Endothelial cell of umbilical vein (primary cell): ENCODE data around the gene USP36. TPM values are rescaled to one million over a fixed set of nuclear protein-coding genes. Genes with fewer than 3 reads are reported as not detected.

ENCODE experiments used
- BruUV-seq: library from RNA; stranded (reverse); fragments of 400-500 nt; replicated peaks from 2 replicates; lab custom pipeline; 2021; lab: Mats Ljungman, UMichigan
- CTCF ChIA-PET: fragments of 300-600, 350-600 bp; sonication (Branson Sonifier 250); formaldehyde crosslinking; loops from one replicate; lab custom pipeline; 2021; ENCODE audit warnings: antibody characterized with exemption, inconsistent platforms; lab: Charles Lee
- POLR2A ChIA-PET: fragments of 300-600, 350-600 bp; sonication (Branson Sonifier 250); formaldehyde crosslinking; loops from one replicate; lab custom pipeline; 2021; ENCODE audit warnings: antibody characterized with exemption, inconsistent platforms; lab: Charles Lee
- DNase-seq: peaks from one replicate; pipeline ENCODE4 v3.0.0-alpha.2; 2011; ENCODE audit warnings: low read depth, low spot score
- FAIRE-seq: peaks from 2 replicates; lab custom pipeline; 2011; peaks lifted over from hg19 to GRCh38; lab: Jason Lieb, UNC
- H2AFZ ChIP-seq: 2 replicates; pipeline ENCODE4 v1.6.0; 2012; ENCODE audit warnings: low read depth, low read length, control low read depth, inconsistent platforms
- H3K27ac ChIP-seq: 2 replicates; pipeline ENCODE4 v1.5.1; 2011; ENCODE audit warnings: low read depth, mild to moderate bottlenecking, control low read depth, low read length, moderate library complexity; ENCODE audit not compliant: insufficient read depth
- H3K27me3 ChIP-seq, 2 experiments: 2 replicates each; pipeline versions ENCODE4 v1.6.0 to v1.6.1; 2011; ENCODE audit warnings: low read length in 2 of 2, mixed read lengths in 1 of 2; ENCODE audit not compliant: control insufficient read depth in 2 of 2, insufficient read depth in 2 of 2
- H3K36me3 ChIP-seq, 2 experiments: 2 replicates in 1 of 2; 3 replicates in 1 of 2; pipeline ENCODE4 v1.5.1; 2011; ENCODE audit warnings: low read length in 2 of 2, mild to moderate bottlenecking in 1 of 2, moderate library complexity in 1 of 2; ENCODE audit not compliant: control insufficient read depth in 2 of 2, insufficient read depth in 2 of 2; ENCODE audit errors: extremely low read depth in 1 of 2
- H3K4me1 ChIP-seq: 3 replicates; pipeline ENCODE4 v1.5.1; 2011; ENCODE audit warnings: mild to moderate bottlenecking, low read length; ENCODE audit not compliant: control insufficient read depth, insufficient read depth; ENCODE audit errors: extremely low read depth
- H3K4me2 ChIP-seq: 2 replicates; pipeline ENCODE4 v1.6.1; 2011; ENCODE audit warnings: low read length, control low read depth, mixed read lengths; ENCODE audit not compliant: insufficient read depth
- H3K4me3 ChIP-seq, 3 experiments: fragments of 200-600 bp in 1 of 3; sonication (generic), shearing (Covaris generic) in 1 of 3; replicated peaks in 1 of 3; 2 replicates each; pipeline ENCODE4 v1.5.1; 2011 to 2016; ENCODE audit warnings: control low read depth in 3 of 3, low read length in 3 of 3, mild to moderate bottlenecking in 2 of 3, inconsistent platforms in 1 of 3, low read depth in 1 of 3, moderate library complexity in 1 of 3; ENCODE audit not compliant: insufficient read depth in 1 of 3
- H3K79me2 ChIP-seq: 2 replicates; pipeline ENCODE4 v1.6.0; 2012; ENCODE audit warnings: low read length, inconsistent platforms; ENCODE audit not compliant: control insufficient read depth, insufficient read depth
- H3K9ac ChIP-seq: replicated peaks from 2 replicates; pipeline ENCODE3; 2011; ENCODE audit warnings: low read length, control low read depth; ENCODE audit not compliant: insufficient read depth; ENCODE audit errors: extremely low read depth
- H3K9me1 ChIP-seq: replicated peaks from 3 replicates; pipeline ENCODE4 v1.6.0; 2011; ENCODE audit warnings: mild to moderate bottlenecking, low read length; ENCODE audit not compliant: control insufficient read depth, insufficient read depth; ENCODE audit errors: extremely low read depth
- H3K9me3 ChIP-seq: replicated peaks from 2 replicates; pipeline ENCODE4 v1.5.1; 2012; ENCODE audit warnings: low read length, inconsistent platforms; ENCODE audit not compliant: control insufficient read depth, insufficient read depth
- H4K20me1 ChIP-seq: replicated peaks from 2 replicates; pipeline ENCODE3; 2011; ENCODE audit warnings: mild to moderate bottlenecking, low read length; ENCODE audit not compliant: control insufficient read depth, insufficient read depth; ENCODE audit errors: extremely low read depth
- EZH2 ChIP-seq: IDR thresholded peaks from 2 replicates; pipeline ENCODE4 v1.6.1; 2012; ENCODE audit warnings: borderline replicate concordance, low read depth, mild to moderate bottlenecking, moderate library complexity, low read length, inconsistent platforms; ENCODE audit not compliant: severe bottlenecking
- FOS ChIP-seq: IDR thresholded peaks from 2 replicates; pipeline ENCODE4 v1.6.1; 2011; ENCODE audit warnings: mild to moderate bottlenecking, low read length, moderate library complexity, borderline replicate concordance; ENCODE audit not compliant: insufficient read depth
- GATA2 ChIP-seq: IDR thresholded peaks from 2 replicates; pipeline ENCODE4 v1.7.0; 2011; ENCODE audit warnings: low read depth, mild to moderate bottlenecking, moderate library complexity, mixed read lengths, low read length; ENCODE audit not compliant: insufficient read length, insufficient read depth
- JUN ChIP-seq: IDR thresholded peaks from 2 replicates; pipeline ENCODE4 v1.6.1; 2011; ENCODE audit warnings: borderline replicate concordance, low read depth; ENCODE audit not compliant: insufficient read length, insufficient read depth
- MYC ChIP-seq: IDR thresholded peaks from one replicate; pipeline ENCODE4 v1.6.1; 2011; ENCODE audit warnings: mild to moderate bottlenecking, low read depth, low read length
- POLR2A ChIP-seq: IDR thresholded peaks from 2 replicates; pipeline ENCODE4 v1.6.1; 2012; ENCODE audit warnings: low read depth, mild to moderate bottlenecking, control low read depth, low read length
- POLR2AphosphoS5 ChIP-seq: IDR thresholded peaks from 2 replicates; pipeline ENCODE4 v1.6.1; 2012; ENCODE audit warnings: low read depth, mild to moderate bottlenecking, control low read depth, low read length, moderate library complexity; ENCODE audit not compliant: insufficient read depth
- dilution Hi-C: fragments of 300-500 bp; cut with MboI; formaldehyde crosslinking; loops from one replicate; pipeline ENCODE4 v1.15.0; 2019; ENCODE audit warnings: low sequenced_read_pairs; ENCODE audit not compliant: extremely low pct_ligation_motif_present
- intact Hi-C: fragments of 100-400 bp; cut with micrococcal nuclease; formaldehyde crosslinking; loops from one replicate; pipeline ENCODE4 v1.10.0; 2022
- polyA plus RNA-seq, 4 experiments: library from polyadenylated mRNA; depleted of rRNA in 3 of 4; stranded (reverse) in 3 of 4; unstranded in 1 of 4; fragments of >200 nt; gene quantifications; 2 replicates each; pipeline versions ENCODE4 v1.2.1 to v1.2.3, GENCODE V29; 2011 to 2012; ENCODE audit warnings: missing spikeins in 1 of 4
- total RNA-seq: library from RNA; stranded (reverse); gene quantifications from 2 replicates; pipeline ENCODE4 v1.2.3, GENCODE V29; 2021
- TF ChIP-seq, protein P1 (sequence below): IDR thresholded peaks from 2 replicates; pipeline ENCODE4 v1.6.1; 2011; ENCODE audit not compliant: insufficient read depth, insufficient read length
- TF ChIP-seq, protein P2 (sequence below), 2 donors: IDR thresholded peaks; 1 replicate in 1 of 2; 2 replicates in 1 of 2; pipeline ENCODE4 v1.5.1; 2011; ENCODE audit warnings: low read length in 2 of 2, mild to moderate bottlenecking in 2 of 2, moderate library complexity in 2 of 2, control low read depth in 1 of 2, inconsistent platforms in 1 of 2, low read depth in 1 of 2; ENCODE audit not compliant: insufficient read depth in 1 of 2; ENCODE audit errors: extremely low read depth in 1 of 2

The USP36 gene
- total and polyA plus RNA-seq, 2 donors (not counting 3 experiments of a cell fraction or from before 2014, with no cell fraction given): 29.8 to 46.6 TPM

DNA sequence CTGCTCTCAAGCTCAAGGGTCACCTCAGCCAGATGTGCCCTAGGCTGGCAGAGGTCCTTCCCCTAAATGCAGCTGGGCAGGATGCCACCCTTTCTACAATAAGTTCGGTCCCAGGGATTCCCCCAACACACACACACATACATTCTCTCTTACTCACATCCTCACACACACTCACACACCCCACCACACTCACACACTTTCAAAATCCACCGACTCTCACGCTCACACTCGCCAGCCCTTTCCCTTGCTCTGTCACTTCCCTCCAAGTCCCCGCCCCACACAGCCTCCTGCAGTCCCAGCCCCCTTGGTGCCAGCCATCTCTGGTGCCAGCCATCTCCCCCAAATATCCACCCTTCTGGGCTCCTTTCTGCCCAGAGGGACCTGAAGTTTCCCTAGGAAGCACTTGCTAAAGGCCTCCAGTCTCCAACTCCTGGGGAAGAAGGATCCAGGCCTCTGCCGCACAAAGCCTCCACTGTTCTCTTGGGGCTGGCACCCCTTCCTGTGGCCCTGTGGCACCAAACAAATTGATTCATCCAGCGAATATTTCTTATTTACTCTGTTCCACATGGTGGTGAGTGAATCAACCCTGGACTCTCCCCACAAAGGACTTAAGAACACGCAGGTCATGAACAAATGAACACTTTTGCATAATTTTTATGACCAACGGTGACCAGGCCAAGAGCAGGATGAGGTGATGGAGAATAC, 3.8 kb upstream of the USP36 start:
- TF ChIP-seq, protein P1, sequence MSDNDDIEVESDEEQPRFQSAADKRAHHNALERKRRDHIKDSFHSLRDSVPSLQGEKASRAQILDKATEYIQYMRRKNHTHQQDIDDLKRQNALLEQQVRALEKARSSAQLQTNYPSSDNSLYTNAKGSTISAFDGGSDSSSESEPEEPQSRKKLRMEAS: no peak
- no peak for TF ChIP-seq EZH2
- TF ChIP-seq FOS: no peak
- no peak for TF ChIP-seq GATA2
- TF ChIP-seq JUN: no peak
- TF ChIP-seq, protein P2, sequence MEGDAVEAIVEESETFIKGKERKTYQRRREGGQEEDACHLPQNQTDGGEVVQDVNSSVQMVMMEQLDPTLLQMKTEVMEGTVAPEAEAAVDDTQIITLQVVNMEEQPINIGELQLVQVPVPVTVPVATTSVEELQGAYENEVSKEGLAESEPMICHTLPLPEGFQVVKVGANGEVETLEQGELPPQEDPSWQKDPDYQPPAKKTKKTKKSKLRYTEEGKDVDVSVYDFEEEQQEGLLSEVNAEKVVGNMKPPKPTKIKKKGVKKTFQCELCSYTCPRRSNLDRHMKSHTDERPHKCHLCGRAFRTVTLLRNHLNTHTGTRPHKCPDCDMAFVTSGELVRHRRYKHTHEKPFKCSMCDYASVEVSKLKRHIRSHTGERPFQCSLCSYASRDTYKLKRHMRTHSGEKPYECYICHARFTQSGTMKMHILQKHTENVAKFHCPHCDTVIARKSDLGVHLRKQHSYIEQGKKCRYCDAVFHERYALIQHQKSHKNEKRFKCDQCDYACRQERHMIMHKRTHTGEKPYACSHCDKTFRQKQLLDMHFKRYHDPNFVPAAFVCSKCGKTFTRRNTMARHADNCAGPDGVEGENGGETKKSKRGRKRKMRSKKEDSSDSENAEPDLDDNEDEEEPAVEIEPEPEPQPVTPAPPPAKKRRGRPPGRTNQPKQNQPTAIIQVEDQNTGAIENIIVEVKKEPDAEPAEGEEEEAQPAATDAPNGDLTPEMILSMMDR (IDR thresholded peaks at IDR 0.05; ENCODE audit: extremely low read depth in 1 of 2, insufficient read depth in 1 of 2, low read depth in 1 of 2, low read length in 2 of 2): no peak
- TF ChIP-seq POLR2A: no peak
- no peak for TF ChIP-seq POLR2AphosphoS5
- TF ChIP-seq MYC: no peak
- Histone ChIP-seq H3K9me1 (no peaks in the 10 kb centered on the region), H3K36me3 (no peaks in the 10 kb centered on the region), H4K20me1 (no peaks in the 10 kb centered on the region), H2AFZ (no peak overlapping the region), H3K4me1 (peaks cover 7% of the 10 kb centered on the region), H3K9me3 (no peaks in the 10 kb centered on the region), H3K27me3 (no peaks in the 10 kb centered on the region), H3K4me2 (no peak overlapping the region), H3K9ac (no peak overlapping the region), H3K27ac (no peak overlapping the region), H3K4me3 (no peak overlapping the region), H3K79me2 (peaks cover 8% of the 10 kb centered on the region)
- CTCF ChIA-PET: interaction anchor here (2.9 kb wide), 1 partner anchor 21 kb away, joined by 8 read pairs; no protein-coding TSS in a partner anchor
- dilution Hi-C loops: no loop called here
- POLR2A ChIA-PET: no interaction called here
- DNase-seq: peak; percentile 26
- intact Hi-C loops: no loop called here
- no peak for FAIRE-seq
- no TSS peak for BruUV-seq
